GM21423 (cell line): Measurements from ENCODE around the gene CCDC6.
"Not testable (repeated sequence)": the region's sequence is repeated elsewhere in the genome, so short reads cannot be mapped to it uniquely, and the experiment has no call there.

Experiments
- ATAC-seq: cut with Tn5 transposase; IDR thresholded peaks from one replicate; pipeline ENCODE4 v1.9.1; 2021; ENCODE audit warnings: mild to moderate bottlenecking, moderate library complexity; ENCODE audit not compliant: unreplicated experiment

The CCDC6 gene

DNA sequence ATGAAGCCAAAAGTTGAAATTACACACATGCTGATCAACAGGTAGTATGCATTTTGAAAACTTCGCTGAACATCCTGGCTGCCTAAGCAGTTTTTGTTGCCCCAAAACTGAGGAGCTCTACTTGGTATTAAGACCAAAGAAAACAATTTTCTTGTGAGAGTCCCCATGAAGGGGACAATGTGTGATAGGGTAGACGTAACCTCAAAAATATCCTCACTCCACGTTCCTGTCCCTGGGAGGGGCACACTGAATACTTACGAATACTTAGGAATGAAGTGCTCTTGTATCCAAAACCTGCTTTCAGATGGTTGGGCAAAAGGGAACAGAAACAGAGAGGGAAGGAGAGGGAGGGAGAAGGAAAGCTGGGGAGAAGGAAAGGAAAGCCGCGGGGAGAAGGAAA, 24.7 kb downstream of the CCDC6 start:
- ATAC-seq = no peak

DNA sequence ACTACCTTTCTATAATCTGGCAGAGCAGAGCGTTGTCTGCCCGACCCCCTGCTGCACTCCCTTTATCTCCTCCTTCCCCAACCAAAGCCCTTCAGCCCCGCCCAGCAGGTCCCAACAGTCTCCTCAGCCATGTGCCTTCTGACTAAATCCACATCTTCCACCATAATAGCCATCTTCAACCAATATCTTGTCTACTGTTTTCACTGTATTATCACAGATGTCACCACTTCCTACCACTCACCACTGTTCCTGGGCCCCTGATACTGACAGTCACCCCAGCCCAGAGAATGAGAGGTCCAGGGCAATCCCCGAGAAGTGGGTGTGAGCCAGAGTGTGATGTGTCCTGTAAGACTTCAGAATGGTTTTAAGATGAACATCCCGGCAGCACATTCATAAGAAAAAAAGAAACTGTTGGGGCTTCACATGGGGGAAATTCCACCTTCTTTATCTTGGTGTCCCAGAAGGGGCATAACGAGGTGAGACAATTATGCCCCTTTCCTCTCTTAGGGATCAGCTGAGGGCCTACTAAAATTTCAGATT, 25.3 kb downstream of the CCDC6 start:
- ATAC-seq = peak; percentile 63

DNA sequence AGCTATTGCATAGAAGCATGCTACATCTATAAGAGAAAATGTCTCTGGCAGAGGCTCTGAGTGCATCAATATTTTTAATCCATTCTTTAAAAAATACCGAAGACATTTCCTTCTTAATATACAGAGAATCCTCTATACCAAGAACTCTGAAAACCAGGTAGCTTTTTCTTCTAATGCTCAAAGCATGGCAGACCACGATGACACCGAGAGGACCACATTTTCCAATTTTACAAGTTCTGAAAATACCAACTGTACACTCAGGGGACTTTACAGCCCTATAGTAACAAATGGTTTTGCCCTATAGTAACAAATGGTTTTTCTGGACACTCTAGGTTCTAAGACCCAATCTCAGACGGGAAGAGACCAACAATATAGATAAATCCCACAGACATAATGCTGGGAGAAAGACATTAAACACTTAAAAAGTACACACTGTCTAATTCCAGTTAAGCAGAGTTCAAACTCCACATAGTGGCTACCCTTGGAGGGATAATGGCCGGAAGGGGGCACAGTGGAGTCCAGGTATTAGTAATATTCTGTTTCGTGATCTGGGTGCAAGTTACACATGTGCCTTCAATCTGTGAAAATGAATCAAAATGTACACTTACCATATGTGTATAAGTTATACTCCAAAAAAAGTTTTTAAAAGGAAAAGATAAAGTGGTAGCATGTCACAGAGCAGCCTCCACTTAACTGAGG, 26.2 kb downstream of the CCDC6 start:
- ATAC-seq = no peak

DNA sequence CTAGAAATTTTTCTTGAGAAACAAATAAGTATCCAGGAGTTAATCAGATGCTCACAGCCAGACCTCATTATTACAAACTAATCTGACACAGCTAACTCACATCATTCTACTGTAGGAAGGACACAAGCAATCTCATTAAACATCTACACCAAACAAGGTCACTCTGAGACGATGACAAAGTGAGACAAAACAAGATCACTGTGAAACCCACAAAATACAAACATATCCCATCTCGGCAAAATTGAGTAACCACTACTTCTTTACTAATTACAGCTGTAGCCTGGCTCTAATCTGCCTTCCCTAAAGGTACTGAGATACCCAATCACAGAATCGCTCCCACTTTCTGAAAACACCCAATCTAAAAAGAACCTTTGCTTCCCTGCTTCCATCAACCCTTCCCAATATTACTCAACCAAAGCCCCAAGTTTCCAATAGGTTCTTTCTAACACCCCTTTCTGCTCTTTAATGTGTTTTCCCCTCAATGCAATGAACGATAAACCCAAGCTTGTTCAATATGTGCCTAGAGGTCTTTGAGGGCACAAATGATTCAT, 26.9 kb downstream of the CCDC6 start:
- ATAC-seq = peak; percentile 48

DNA sequence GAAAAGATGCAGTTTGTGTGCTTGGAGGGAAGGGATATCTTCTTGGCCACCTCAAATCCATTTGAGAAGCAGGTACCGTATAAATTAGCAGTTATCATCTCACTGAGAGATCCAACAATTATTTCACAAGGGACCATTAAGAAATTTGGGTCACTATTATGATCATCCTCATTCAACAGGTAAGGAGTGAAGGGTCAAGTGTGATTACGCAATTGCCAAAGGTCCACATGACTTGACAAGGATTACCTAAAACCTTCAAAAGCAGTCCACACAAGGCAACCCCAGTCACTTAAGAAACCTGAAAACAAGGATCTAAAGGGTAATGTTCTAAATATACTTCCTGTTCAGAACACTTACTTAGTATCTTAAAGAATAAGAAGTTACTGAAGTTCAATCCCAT, 27.4 kb downstream of the CCDC6 start:
- no peak for ATAC-seq

DNA sequence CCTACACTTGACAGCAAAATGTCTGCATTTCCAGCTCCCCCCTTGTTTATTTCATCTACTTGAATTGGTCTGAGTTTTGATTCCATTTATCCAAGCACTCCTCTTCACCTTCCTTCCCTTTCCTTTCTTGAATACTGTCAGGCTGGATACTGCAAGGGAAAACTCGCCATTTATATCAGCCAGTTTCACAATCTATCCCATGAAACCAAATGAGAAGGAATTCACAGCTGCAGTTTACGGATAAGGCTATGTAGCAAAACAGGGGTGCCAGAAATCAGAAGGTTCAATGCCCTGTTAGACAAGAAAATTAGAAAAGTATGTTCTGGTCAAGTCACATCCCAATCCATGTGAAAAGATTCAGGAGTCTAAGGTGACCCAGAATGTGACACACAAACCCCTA, 28.1 kb downstream of the CCDC6 start:
- ATAC-seq = no peak

DNA sequence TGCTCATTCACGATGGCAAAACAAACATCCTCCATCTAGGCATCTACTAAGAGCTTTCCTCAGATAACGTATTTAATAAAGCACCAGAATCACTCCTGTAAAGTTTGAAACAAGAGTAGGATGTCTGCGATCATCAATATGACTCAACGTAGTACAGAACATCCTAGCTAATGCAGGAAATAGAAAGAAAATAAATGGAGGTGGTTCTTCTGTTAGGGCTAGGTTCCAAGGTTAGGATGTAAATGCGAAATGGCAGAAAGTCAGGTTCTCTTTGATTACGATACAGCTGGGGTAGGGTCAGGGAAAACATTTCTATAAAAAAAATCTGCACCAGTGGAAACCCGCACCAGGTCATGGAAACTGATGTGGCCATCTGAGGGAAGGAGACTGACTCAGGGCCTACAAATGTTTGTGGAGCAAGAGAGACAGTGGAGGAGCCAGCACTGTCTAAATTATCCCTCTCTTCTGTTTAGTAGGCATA, 29.1 kb downstream of the CCDC6 start:
- ATAC-seq = no peak

DNA sequence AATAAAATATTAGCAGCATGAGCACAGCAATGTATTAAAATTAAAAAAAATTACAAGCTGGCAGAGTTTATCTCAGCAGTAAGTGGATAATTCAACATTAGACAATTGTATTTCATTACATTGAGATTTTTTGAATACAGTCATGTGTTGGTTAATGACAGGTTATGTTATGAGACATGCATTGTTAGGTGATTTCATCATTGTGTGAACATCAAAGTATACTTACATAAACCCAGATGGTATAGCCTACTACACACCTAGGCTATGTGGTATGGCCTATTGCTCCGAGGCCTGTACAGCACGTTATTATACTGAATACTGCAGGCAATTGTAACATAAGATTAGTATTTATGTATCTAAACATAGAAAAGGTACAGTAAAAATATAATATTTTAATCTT, 29.7 kb downstream of the CCDC6 start:
- ATAC-seq = no peak

DNA sequence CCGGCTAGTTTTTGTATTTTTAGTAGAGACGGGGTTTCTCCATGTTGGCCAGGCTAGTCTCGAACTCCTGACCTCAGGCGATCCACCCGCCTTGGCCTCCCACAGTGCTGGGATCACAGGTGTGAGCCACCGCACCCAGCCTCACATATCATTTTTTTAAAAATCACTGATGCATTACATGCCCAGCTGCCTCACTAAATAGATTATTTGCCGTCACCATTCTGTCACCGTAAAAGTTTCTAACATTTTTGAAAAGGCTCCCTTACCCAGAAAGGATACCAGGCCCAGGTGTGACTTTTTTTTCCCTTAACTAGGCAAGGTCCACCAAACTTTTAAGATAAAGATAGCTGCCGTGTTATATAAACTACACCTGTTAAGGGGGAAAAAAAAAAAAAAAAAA, 30.1 kb downstream of the CCDC6 start:
- ATAC-seq = not testable (repeated sequence)

DNA sequence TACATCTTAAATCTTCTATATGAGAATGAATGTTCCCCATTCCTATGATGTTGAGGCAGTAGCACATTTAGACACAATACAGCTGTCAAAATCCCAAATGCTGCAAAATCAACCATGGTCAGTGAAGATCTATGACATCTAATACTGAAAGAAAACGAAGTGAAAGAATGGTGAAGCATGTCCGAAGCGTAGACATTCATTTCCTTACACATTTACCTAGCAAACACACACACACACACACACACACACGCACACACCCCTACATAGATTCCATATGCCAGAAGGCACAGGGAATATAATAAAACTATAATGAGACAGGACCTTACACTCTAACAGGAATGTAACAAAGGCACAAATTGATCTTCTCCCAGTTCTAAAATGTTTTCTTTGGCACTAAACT, 32.5 kb downstream of the CCDC6 start:
- ATAC-seq = peak; percentile 74

DNA sequence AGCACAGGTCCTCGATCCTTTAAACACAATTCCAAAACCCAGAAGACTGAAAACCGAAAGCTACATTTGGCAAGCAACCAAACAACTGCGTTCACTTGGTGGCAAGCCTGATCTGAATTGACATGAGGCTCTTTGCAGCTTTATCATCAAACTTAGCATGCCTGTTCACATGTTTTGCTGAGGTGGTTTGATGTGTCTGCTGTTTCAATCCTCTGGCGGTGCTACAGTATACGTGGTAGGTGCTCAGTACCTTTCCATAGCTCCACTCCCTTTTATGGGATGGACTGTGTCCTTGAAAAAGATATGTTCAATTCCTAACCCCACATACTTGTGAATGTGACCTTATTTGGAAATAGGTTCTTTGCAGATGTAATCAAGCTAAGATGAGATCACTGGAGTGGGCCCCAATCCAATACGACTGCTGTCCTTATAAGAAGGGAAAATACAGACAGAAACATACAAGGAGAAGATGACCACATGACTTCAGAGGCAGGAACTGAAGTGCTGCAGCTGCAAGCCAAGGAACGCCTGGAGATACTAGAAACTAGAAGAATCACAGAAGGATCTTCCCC, 33.4 kb downstream of the CCDC6 start:
- no peak for ATAC-seq

DNA sequence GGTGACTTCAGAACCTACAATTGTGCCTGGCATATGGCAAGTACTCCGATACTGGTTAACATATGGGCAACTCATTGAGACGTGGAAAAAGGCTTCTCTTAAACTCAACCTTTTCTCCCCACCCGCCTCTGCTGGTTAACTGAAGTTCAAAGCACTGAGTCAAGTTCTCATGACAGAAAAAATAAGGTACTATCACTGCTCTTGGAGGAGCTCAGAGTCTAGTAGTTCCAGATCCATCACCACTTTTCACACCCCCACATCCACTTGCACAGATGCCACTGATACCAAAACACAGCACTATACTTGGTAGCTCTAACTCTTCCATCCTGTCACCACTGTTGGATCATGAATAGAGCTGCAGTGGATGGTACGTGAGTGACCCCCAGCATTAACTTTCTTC, 36.2 kb downstream of the CCDC6 start:
- no peak for ATAC-seq

DNA sequence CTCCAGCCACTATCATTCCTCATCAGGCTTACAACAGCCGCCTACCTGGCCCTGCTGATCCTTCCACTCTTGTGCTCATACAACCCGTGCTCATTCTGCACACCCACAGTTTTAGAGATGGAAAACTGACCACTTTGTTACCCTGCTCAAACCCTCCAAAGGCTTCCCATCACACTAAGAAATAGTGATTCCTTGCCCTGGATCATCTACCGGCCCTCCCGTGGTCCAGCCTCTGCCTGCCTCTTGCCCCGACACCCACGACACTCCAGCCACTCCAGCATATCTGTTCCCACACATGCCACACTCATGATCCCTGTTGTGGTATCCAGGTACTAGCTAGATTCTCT, 36.8 kb downstream of the CCDC6 start:
- no peak for ATAC-seq

DNA sequence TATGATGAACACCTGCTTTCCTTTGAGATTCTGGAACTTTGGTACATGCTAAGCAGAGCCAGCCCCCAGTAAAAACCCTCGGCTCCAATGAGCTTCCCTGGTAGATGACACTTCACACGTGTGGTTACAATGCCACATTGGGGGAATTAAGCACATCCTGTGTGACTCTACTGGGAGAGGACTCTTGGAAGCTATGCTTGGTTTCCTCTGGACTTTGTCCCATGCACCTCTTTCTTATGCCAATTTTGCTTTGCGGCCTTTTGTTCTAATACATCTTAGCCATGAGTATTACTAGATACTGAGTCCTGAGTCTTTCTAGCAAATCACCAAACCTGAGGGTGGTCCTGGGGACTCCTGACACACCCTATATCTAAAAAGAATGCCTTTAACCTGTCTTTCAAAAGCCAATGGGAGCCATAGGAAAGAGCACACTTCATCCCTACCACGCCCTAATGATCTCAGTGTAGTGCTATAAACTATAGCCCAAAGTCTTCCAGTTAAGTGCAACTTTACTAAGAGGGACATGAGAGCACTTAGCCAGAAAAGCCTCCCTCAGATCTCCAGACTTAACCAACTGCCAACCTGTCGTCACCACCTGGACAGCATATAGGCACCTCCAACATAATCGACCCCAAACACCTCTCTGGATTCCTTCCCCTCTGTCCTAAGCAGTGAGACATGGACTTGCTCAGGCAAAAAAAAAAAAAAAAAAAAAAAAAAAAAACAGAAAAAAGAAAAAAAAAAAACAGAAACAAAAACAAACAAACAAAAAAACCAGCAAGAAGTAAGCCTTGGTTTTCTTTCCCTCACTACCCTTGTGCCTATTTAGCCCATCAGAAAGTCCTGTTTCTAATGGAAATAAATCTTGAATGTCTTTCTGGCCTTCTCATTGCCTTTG, 37.4 kb downstream of the CCDC6 start:
- no peak for ATAC-seq

DNA sequence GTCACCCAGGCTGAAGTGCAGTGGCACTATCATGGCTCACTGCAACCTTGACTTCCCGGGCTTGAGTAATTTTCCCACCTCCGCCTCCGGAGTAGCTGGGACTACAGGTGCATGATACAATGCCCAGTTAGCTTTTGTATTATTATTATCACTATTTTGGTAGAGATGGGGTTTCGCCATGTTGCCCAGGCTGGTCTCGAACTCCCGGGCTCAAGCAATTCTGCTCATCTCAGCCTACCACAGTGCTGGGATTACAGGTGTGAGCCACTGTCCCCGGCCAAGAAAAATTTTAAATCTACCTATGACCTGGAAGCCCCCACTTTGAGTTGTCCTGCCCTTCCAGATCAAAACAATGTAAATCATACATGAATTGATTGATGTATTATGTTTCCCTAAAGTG, 38.8 kb downstream of the CCDC6 start:
- ATAC-seq = no peak

DNA sequence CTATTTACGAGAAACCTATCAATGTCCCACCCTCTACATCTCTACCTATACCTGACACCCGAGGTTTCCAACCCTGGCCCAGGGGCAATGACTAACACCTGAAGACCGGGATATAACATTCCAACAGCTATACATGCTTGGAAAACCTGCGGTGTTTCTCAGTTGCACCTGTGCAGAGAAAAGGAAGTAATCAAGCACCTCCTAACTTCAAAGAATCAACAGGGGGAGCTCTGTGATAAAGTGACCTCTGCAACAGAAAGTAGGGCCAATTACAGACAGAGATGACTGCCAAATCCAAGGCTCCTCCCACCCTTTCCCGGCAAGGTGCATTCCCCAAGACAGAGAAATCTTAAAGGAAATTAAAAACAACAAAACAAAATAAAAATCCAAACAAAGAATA, 41.3 kb downstream of the CCDC6 start:
- peak; percentile 73 for ATAC-seq

DNA sequence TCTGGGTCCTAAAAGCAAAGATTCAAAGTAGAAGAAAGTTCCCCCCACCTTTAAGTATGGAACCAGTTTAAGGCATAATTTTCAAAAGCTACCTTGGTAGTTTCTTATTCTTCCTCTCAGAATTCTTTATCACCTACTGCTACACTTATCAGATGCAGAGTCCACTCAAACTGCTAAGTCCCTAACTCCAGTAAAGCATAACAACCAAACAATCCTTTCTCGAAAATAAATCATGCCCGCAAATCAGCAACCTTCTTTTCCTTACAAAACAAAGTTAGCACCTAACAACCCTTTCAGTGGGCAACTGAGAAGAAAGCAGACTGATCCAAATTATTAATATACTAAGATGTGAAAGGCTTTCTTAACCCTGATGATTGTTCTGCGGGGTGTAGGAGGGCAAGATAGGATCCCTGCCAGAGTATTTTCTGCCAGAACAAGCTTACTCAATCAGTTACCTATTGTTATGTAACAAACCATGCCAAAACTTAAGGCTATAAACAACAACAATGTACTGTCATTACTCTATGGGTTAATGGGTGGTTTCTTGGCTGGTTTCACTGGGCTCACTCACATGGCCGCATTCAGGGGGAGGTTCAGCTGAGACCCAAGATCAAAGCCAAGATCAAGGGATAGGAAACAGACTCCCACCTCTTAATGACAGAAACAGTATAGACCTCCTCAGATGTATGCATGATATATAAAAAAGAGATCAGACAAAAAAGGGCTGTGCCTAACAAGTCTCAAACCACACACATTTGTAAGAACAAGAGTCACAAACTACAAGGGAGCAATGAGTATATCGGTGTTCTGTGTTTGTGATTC, 42.0 kb downstream of the CCDC6 start:
- peak; percentile 33 for ATAC-seq

DNA sequence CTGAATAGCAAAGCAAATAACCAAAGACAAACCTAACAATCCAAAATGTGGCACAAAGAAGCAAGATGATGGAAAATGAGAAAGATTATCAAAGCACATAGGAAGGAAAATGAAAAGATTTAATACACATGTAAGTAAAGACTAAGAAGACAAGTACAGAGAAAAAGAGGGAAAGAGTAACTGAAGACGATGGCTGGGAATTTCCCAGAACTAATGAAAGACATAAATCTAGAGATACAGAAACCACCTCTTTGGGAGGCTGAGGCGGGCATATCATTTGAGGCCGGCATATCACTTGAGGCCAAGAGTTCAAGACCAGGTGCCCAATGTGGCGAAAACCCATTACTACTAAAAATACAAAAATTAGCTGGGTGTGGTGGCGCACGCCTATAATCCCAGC, 46.8 kb downstream of the CCDC6 start:
- no peak for ATAC-seq

DNA sequence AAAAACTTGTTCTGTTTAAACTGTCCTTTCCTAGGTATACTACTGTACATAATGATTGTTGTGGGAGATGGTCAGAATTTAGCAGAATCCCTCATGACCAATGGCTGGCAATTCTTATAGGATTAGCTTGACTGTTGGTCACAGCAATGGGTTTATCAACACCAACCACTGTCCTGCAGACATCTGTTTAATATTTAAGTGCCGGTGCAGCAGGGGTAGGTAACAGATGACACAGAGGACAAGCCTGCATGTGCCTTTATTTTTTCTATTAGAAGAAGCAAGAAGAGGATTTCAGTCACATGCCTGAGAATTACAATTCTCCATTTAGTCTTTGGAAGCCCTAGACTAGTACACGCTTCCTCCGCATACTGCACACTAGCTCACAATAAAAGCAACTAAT, 48.4 kb downstream of the CCDC6 start:
- no peak for ATAC-seq

DNA sequence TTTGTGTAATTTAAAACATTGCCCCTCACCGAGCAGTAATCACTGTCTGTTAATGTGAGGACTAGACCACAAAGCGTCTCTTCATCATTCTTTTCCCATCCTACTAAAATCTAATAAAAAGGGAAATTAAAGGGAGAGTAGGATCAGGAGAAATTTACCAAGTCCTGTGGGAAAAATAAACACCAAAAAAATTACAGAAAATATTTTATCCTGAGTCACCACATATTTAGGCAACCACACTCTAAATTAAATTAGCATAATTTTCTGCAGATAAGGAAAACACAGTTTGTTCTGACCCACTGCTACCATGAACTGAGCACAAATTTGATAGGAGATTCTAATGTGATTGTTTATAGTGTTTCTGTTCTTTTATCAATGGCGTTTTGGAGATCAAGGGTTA, 49.3 kb downstream of the CCDC6 start:
- ATAC-seq = no peak

DNA sequence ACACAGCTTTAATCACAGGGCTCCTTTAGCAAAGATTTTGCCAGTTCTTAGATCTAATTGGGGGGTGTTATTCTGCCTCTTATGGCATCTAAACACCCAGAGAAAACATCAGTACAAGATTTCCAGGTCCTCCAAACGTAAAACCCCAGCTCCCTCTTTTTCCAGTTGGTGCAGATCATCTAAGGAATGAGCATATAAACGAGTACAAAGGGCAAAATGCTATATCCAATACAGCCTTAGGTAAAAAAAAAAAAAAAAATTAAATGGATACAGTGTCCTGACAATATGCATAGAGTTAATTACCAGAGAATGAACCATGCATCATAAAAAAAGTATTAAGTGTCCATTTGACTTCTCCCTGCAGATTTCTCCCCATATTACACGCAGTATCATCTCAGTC, 50.3 kb downstream of the CCDC6 start:
- ATAC-seq = no peak
